GM21717 (cell line): Measurements from ENCODE around the gene NPHS1.
"Not testable (repeated sequence)": the region's sequence is repeated elsewhere in the genome, so short reads cannot be mapped to it uniquely, and the experiment has no call there.

ENCODE experiments used
- ATAC-seq: cut with Tn5 transposase; IDR thresholded peaks from one replicate; pipeline ENCODE4 v1.9.1; 2021; ENCODE audit warnings: mild to moderate bottlenecking, moderate library complexity; ENCODE audit not compliant: unreplicated experiment

NPHS1 gene

DNA sequence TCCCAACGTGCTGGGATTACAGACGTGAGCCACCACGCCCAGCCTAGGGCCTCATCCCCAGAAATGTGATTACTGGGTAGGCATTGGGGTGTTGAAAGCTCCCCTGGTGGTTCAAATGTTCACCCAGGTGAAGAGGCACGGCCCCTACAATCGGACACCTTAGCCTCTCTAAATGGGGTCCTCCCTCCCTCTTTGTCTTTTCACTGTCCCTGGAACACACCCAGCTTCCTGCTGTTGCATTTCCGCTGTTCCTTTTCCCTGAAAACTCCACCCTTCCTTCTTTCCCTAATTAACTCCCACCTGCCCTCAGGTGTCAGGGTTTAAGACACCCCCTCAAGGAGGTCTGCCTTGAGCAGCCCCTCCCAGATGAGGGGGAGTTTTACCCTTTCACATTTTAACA lies 36.0 kb downstream of the NPHS1 start:
- no peak for ATAC-seq

DNA sequence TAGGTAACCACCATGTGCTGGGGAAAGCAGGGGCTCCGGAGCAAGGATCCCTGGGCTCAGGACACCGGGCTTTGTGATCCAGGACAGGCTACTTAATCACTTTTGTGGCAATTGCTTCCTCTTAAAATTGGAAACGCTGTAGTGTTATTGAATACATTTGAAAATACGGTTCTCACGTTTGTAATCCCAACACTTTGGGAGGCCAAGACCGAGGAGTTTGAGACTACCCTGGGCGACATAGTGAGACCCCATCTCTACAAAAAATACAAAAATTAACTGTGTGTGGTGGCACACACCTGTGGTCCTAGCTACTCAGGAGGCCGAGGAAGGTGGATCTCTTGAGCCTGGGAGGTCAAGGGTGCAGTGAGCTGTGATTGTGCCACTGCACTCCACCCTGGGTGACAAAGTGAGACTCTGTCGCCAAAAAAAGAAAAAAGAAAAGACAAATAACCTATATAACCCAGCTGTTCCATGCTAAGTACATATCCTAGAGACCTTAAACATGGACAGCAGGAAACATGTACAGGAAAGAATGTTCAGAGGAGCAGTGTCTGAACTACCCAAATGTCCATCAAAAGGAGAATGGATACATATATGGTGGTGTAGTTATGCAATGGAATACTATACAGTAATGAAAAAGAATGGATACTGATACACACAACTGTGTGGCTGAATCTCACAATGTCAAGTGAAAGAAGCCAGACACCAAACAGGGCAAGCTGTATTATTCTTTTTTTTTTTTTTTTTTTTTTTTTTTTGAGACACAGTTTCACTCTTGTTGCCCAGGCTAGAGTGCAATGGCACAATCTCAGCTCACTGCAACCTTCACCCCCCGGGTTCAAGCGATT lies 39.0 kb downstream of the NPHS1 start:
- no peak for ATAC-seq

- no peak for ATAC-seq
Observed at GRCh38 chr19:35812220-35813042, 39.9 kb downstream of the NPHS1 start, which contains the start of gene PRODH2. Gene PRODH2, minus strand, starts transcription at chr19:35812845. Its CDS starts 40 bp downstream, at chr19:35812805.

DNA sequence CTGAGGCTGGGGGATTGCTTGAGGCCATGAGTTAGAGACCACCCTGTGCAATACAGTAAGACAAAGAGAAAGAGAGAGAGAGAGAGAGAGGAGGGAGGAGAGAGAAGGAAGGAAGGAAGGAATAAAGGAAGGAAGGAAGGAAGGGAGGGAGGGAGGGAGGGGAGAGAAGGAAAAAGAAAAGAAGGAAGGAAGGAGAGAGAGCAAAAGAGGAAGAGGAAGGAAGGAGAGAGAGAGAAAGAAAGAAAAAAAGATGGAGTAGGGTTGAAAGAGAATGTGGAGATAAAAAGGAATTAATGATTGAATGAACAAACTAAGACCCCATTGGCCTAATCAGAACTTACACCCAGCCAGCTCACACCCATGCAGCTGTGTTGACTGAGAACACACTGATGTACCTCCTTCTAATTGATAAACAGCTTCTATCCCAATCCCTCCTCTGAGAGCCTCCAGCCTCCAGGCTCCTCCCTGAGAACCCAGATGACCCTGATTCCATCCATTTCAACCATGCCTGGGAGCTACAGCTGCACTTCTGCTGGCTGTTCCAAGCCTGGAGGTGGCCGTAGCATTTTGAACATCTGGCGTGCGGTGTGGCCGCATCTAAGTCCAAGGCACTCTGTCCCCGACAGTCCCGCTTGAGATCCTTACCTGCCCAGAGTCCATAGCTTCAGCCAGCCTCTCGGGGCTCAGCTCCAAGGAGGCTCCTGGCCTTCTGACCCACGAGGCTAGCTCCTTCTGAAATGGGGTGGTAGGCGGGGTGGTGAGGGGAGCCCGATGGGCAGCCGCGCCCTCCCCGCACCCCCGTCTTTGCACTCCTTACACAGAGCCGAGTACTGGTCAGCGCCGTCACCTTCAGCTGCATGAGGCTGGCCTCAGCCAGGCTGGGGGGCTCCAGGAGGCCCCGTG lies 40.7 kb downstream of the NPHS1 start:
- no peak for ATAC-seq

- ATAC-seq = no peak
Observed at GRCh38 chr19:35807633-35808032, 44.7 kb downstream of the NPHS1 start.

DNA sequence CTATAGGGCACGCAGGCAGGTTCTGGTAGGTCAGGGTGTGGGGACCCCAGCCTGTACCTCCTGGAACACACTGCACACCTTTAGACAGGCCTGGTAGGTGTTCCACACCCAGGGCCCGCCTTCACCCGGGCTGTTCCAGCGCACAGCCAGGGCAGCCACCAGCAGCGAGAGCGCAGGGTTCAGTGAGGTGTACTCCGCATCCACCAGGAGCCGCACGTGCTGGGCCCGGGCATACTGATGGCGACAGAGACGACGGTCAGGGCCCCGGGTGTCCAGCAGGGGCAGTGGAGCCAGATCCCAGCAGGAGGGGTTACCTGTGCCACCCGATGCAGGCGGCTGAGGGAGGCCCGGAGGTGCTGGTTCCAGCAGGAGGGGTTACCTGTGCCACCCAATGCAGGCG lies 45.7 kb downstream of the NPHS1 start:
- no peak for ATAC-seq

GRCh38 chr19:35805526-35806102 lies 46.7 kb downstream of the NPHS1 start:
- no peak for ATAC-seq

DNA sequence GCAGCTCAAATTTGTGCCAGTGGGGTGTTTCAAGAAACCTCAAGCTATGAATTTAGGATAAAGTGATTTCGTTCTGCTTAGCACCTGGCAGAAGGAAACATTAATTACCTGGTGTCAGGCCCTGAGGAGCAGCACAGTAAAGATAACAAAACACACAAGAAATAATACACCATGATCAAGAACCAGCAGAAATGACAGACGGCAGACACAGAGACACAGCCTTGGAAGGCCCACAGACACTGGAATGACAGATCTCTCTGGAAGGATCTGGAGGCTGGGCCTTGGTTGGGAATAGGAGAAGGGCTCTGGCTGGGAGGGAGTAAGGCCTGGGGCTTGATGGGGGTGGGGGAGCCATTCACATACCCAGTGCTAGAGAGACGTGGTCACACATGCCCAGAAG lies 50.5 kb downstream of the NPHS1 start:
- ATAC-seq = no peak

GRCh38 chr19:35797663-35798062 lies 54.6 kb downstream of the NPHS1 start:
- no peak for ATAC-seq

- no peak for ATAC-seq
Observed at GRCh38 chr19:35796645-35797542, 55.4 kb downstream of the NPHS1 start.

DNA sequence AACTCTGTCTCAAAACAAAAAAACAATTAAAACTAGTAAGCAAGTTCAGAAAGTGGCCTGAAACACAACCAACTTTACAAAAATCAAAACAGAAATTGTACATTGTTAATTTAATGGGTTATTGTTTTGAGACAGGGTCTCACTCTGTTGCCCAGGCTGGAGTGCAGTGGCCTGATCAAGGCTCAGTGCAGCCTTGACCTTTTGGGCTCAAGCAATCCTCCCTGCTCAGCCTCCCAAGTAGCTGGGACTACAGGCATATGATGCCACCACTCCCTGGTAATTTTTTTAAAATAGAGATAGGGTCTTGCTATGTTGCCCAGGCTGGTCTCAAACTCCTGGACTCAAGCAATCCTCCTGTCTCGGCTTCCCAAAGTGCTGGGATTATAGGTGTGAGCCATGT lies 56.7 kb downstream of the NPHS1 start:
- not testable (repeated sequence) for ATAC-seq

DNA sequence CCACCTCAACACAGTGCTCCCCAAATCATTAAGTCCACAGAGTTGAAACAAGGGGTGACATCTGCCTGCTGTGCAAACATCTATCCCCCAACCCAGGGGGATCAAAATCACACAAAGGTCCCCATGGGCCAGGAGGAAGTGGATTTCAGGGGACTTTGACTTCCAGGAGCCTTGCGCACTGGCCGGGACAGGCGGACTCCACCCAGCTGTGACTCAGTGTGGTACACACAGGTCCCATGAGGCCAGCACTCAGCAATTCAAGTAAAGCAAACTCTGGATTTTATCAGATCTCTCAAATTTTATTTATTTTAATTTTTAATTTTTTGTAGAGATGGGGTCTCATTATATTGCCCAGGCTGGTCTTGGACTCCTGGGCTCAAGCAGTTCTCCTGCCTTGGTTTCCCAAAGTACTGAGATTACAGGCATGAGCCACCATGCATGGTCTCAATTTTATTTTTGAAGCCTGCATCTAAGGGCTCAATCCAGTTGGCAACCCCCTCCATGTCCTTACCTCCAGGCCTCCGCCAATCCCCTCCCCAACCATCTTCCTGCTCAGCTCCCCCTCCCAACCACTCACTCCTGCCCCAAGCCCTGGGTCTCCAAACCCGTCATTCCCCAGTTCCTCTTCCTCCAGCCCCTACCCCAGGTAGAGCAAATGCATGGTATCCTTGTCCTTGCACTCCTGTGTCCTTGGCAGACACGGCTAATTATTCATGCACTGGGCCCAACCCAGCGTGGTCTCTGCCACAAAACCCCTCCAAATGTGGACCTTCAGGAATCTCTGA lies 58.7 kb downstream of the NPHS1 start:
- ATAC-seq = no peak

DNA sequence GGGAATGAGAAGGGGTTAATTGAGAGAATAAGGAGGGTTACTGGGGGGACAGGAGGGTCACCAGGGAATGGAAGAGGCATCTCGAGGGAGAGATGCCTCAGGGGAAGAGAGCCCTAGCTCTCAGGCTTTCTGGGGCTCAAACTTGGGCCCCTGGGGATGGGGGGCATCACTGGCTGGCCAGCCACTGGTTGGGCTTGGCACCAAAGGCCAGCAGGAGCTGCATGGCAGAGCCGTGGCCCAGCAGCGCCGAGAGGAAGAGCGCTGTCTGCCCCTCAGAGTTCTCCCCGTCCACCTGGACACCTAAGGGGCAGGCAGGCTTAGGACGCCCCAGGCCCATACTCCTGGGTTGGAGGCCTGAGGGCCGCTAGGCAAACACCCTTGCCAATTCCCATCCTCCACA lies 59.4 kb downstream of the NPHS1 start:
- no peak for ATAC-seq

DNA sequence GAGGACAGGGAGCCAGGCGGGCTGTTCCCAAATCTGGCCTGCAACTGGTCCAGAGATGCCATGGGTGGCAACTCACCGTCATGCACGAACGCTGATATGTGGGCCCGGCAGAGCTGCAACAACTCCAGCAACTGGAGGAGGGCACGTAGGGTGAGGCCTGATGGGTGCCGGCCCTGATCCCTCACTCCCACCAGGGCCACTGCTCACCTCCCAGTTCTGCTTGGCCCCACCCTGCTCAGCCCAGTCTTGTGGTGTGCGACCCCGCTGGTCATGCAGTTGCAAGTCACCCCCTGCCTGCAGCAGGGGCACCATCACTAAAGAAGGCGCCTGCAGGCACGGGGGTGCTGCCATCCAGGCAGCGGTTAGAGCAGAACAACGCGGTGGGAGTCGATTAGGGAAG lies 60.0 kb downstream of the NPHS1 start:
- no peak for ATAC-seq

DNA sequence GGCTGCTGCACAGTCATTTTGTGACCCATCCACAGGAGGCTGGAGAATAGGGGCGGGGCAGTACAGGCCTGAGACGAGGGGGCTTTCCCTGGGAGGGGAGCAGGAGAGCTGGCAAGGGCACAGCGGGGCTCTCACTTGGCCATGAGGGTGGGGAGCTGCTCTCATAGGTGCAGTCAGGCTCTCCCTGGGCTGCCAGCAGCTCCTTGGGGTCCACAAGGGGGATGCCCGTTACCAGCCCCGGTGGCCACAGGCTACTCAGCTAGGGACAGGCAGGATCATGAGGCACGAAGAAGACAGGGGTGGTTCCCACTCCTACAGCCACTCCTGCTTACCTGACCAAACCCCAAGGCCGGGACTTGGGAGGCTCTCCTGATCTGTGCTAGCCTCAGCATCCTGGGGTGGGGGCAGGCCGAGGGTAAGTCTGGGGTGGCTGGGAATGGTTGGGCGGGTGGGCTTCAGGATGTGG lies 60.5 kb downstream of the NPHS1 start:
- no peak for ATAC-seq

- ATAC-seq = no peak
Observed at GRCh38 chr19:35790981-35791813, 61.1 kb downstream of the NPHS1 start.

- ATAC-seq = no peak
Observed at GRCh38 chr19:35789978-35790944, 62.0 kb downstream of the NPHS1 start.
